ENCODE data around the gene MEGF10. TPM values are rescaled to one million over a fixed set of nuclear protein-coding genes. Genes with fewer than 3 reads are reported as not detected.

The MEGF10 gene
- polyA plus RNA-seq, 12 donors: 19.9 to 51.7 (median 37.8) TPM; not detected in 1

GRCh38 chr5:127367029-127367428 lies 76.4 kb downstream of the MEGF10 start:
- no peak for DNase-seq

DNA sequence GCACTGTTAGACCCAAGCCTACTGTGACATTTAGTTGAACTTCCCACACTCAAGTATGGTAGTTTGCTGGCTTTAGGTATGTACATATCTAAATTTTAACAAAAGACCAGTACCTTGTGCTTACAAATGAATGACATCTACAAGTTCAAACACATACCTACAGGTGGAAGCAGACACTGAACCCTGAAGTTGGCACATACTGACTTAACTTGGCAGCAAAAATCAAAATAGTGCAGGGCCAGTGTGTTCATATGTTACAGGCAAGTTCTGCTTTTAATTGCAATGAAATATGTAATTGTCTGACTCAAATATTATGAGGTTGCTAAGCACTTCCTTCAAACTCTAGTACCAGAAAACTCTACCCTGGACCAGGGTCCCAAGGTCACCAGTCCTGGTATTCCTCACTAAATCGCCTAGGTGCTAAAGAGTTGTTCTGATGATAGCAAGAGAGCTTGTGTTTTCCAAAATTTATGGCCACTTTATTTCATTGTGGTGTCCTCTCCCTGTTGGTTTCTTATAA lies 77.4 kb downstream of the MEGF10 start:
- DNase-seq: no peak

DNA sequence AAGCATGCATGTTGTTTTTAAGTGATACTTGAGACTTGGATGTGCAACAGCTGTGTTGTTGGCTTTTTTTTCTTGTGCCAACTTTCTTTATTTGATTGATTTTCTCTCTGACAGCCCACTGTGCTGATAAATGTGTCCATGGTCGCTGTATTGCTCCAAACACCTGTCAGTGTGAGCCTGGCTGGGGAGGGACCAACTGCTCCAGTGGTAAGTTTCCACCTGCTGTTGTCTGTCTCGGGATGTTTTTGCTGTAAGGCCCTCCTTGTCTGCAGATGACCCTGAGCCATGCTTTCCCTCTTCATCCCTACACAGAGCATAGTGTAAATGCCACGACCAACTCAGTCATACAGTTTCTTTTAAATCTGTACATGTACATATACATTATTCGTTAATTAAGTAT lies 79.2 kb downstream of the MEGF10 start:
- peak; percentile 58 for DNase-seq

GRCh38 chr5:127370631-127371030 lies 80.0 kb downstream of the MEGF10 start:
- no peak for DNase-seq

DNA sequence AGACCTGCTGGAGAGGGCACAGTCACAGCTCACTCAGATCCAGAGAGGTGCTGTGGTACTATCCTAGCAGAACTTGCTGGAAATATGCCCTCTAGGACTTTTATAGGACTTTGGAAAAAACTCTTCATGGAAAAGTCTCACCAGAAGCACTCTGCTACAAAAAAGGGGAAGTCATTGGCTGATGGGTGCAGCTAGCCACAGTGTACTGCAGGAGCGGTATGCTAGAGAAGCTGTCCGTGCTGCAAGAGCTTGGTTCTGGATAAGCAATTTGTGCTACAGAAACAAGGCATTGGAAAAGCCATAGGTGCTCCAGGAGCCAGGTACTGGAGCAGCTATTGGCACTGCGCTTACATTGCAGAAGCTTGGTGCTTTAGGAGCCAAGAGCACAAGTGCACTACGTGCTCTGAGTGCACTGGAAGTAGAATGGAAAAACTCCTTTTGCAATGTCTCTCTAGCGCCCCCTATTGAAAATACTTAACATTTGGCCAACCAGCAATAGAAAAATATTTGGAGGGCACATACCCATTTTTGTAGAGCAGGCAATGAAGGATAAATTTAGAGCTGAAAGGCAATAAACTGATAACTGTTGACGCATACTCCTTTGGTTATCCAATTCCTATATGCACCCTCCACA lies 83.4 kb downstream of the MEGF10 start:
- no peak for DNase-seq

DNA sequence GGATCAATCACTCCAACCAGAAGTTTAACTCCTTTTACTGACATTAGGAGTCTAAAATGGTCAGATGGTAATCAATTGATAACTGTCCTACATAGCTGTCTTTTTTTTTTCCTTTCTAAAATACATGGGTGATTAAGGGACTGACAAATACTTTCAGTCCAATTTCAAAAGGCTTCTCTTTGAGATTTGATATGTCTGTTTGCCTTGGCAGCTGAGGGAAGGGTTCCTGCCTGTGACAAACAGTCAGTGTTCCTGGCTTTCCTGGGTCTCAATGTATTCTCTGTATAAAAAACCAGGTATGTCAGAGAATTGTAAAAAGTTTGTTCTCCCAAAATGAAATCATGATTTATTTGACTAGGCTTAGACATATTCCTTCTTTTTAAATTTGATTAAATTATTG lies 84.5 kb downstream of the MEGF10 start:
- no peak for DNase-seq

GRCh38 chr5:127375544-127376091 lies 85.0 kb downstream of the MEGF10 start:
- no peak for DNase-seq

DNA sequence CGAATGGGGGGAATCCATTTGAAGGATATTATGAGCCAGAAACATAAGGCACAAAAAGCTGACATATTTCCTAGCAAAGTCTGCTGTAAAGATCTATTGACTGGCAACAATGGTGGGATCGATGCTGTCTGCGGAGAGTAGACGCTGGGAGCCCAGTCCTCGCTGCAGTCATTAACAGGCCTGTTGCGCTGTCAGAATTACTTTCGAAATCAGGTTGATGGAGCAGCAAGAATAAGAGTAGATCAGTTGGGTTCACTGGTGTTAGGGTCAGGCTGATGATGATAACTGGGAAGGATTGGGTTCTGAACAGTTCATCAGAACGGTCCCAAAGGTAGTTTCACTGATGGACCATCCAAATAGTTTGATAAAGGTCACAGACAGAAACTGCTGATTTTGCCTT lies 87.1 kb downstream of the MEGF10 start:
- no peak for DNase-seq

- DNase-seq: no peak
These were observed 95.3 kb downstream of the MEGF10 start for GRCh38 chr5:127385936-127386335.

DNA sequence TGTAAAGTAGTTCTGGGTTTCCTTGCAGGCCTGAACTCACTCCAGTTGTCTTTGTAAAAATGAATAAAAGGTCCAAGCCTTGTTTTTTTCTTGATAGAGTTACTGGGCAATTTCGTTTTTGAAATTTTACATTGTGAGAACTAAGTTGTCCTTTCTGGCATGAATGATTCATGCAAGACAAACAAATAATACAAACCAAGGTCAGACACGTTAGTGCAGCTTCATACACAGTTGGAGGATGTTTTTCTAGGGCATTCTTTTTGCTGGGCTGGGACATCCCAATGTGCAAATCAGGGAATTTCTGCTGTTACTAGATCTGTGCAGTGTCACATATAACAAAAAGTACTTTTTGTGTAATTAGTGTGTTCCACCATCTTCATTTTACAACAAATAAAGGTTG lies 96.0 kb downstream of the MEGF10 start:
- DNase-seq: no peak

- no peak for DNase-seq
These were observed 99.0 kb downstream of the MEGF10 start for GRCh38 chr5:127389601-127390000.

GRCh38 chr5:127392762-127393161 lies 102.2 kb downstream of the MEGF10 start:
- DNase-seq: no peak

- DNase-seq: no peak
These were observed 106.0 kb downstream of the MEGF10 start for GRCh38 chr5:127396490-127397155.

DNA sequence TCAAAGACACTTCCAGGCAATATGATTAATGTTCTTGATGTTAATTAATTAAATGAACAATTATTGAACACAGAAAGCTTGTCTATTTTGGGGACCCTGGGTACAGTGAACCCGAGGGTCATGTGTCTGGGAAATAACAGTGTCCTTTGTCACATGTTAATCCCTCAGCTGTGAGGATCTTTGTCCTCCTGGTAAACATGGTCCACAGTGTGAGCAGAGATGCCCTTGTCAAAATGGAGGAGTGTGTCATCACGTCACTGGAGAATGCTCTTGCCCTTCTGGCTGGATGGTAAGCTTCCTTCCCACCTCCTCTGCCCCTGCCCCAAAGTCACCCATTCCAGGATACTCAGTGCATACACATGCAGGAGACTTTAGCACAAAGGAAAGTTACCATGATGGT lies 107.9 kb downstream of the MEGF10 start:
- no peak for DNase-seq

GRCh38 chr5:127399068-127399467 lies 108.5 kb downstream of the MEGF10 start:
- no peak for DNase-seq

- DNase-seq: no peak
These were observed 109.9 kb downstream of the MEGF10 start for GRCh38 chr5:127400539-127400938.

GRCh38 chr5:127400946-127401670 lies 110.5 kb downstream of the MEGF10 start:
- no peak for DNase-seq

- no peak for DNase-seq
These were observed 111.8 kb downstream of the MEGF10 start for GRCh38 chr5:127402361-127402760.

- DNase-seq: no peak
These were observed 113.6 kb downstream of the MEGF10 start for GRCh38 chr5:127404190-127404589.

DNA sequence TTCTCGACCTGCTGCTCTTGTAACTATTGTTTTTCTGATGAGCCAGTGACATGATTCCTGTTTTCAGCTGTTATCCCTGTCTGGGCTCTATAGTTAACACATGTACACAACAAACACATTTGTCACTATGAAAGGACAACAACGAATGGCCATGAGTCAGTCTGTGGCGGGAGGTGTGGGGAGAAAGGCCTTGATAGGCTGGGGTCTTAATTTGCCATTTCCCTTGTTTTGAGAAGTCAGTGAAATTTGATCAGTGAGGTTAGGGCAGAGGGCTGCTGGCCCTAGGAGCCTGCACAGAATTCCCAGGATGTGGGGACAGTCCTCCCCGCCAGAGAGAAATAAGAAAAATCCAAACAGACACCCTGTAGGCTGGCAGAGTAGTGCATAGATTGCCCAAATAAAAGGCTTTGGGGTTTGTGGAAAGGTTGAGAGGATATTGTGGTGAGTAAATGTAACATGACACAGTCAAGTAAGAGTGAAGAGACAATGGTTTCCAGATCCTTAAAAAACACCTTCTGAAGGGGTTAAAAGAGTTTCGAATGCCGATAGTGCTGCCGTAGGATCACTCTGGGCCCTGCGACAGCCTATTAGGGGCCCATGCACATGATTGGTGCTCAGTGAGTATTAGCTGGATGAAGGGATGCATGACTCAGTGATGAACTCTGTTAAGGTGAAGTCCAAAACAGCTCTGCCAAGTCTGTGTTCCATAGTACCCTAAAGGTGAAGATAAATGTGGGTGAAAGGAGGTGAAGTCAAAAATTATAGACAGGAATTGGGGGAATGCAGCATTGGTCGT lies 115.9 kb downstream of the MEGF10 start:
- DNase-seq: no peak

GRCh38 chr5:127409246-127409917 lies 118.8 kb downstream of the MEGF10 start:
- DNase-seq: no peak
